ENCODE results near the gene TAS2R1. TPM values are rescaled to one million over a fixed set of nuclear protein-coding genes. Genes with fewer than 3 reads are reported as not detected.

Gene TAS2R1
- polyA plus RNA-seq, 1 of the 3 experiments (the other 2 are of a cell fraction): not detected

GRCh38 chr5:9624196-9624947, 5.8 kb downstream of the TAS2R1 start:
- DNase-seq: no peak
- CTCF ChIA-PET: interaction anchor here (1.3 to 1.6 kb wide), 3 partner anchors 12 to 80 kb away, joined by 3 to 4 read pairs (median 4); no protein-coding TSS in a partner anchor
- H4K20me1 ChIP-seq (ENCODE audit: insufficient read depth): no peaks in the 10 kb centered on the region
- no peak overlapping the region for H2AFZ ChIP-seq (ENCODE audit: low read depth)
- no peak overlapping the region for H3K4me3 ChIP-seq (ENCODE audit: low read depth in 2 of 2, low read length in 1 of 2)
- no peaks in the 10 kb centered on the region for H3K27me3 ChIP-seq (ENCODE audit: insufficient read depth)
- WGBS (ENCODE audit: low lambda C conversion rate): 62% methylated on average over 5 of the region's 5 CpGs
- no peaks in the 10 kb centered on the region for H3K9me2 ChIP-seq
- TF ChIP-seq FOXM1 (IDR thresholded peaks at IDR 0.05; ENCODE audit: low read depth) (no peak), GABPA (IDR thresholded peaks at IDR 0.05; ENCODE audit: low read depth) (no peak), FOSL2 (IDR thresholded peaks at IDR 0.05; ENCODE audit: borderline replicate concordance, low read depth) (no peak), FOXJ3 (CRISPR knock-in tag; IDR thresholded peaks at IDR 0.05) (no peak), POLR2AphosphoS5 (IDR thresholded peaks at IDR 0.05; ENCODE audit: low read depth, low read length) (no peak), RAD21 (IDR thresholded peaks at IDR 0.05; ENCODE audit: low read length) (no peak), USF1 (IDR thresholded peaks at IDR 0.05; ENCODE audit: borderline replicate concordance, low read depth) (no peak), CHD2 (IDR thresholded peaks at IDR 0.05; ENCODE audit: low read length, partially characterized antibody) (no peak), RXRA (IDR thresholded peaks at IDR 0.05; ENCODE audit: borderline replicate concordance, low read depth) (no peak), MXI1 (IDR thresholded peaks at IDR 0.05; ENCODE audit: low read depth, low read length) (no peak), YY1 (IDR thresholded peaks at IDR 0.05; ENCODE audit: low read depth) (no peak), MEF2A (IDR thresholded peaks at IDR 0.05; ENCODE audit: borderline replicate concordance, low read depth) (no peak), RFX5 (IDR thresholded peaks at IDR 0.05; ENCODE audit: low read length) (no peak), NFIC (IDR thresholded peaks at IDR 0.05; ENCODE audit: borderline replicate concordance) (no peak), REST (IDR thresholded peaks at IDR 0.05; ENCODE audit: low read depth, low read length) (no peak), CTCF (IDR thresholded peaks at IDR 0.05) (no peak)
- peaks cover 0 to 16% of the 10 kb centered on the region in 2 experiments; a peak in 2 of 4 replicates for H3K4me1 ChIP-seq (ENCODE audit: control insufficient read depth in 1 of 2, insufficient read depth in 2 of 2, low read depth in 1 of 2, low read length in 1 of 2)
- H3K27ac ChIP-seq (ENCODE audit: low read depth in 2 of 2, low read length in 1 of 2): no peak overlapping the region
- H3K79me2 ChIP-seq (ENCODE audit: insufficient read depth): no peaks in the 10 kb centered on the region
- POLR2A ChIA-PET: no interaction called here
- H3K4me2 ChIP-seq: no peak overlapping the region
- no peaks in the 10 kb centered on the region for H3F3A ChIP-seq (replicated peaks; ENCODE audit: insufficient read depth)
- H3K9me3 ChIP-seq: no peaks in the 10 kb centered on the region
- H3K9ac ChIP-seq: no peak overlapping the region
- no peaks in the 10 kb centered on the region for H3K36me3 ChIP-seq (replicated peaks in 1 of 2; ENCODE audit: control insufficient read depth in 1 of 2, insufficient read depth in 2 of 2, low read length in 1 of 2)

Measured in SK-N-SH (cell line).